Stromal cell of bone marrow (primary cell): Measurements from ENCODE around the gene TBC1D8.
"Not testable (repeated sequence)": the region's sequence is repeated elsewhere in the genome, so short reads cannot be mapped to it uniquely, and the experiment has no call there.

Experiments used
- DNase-seq: peaks from one replicate; pipeline ENCODE4 v3.0.0-alpha.2; 2012; ENCODE audit warnings: low read depth

Gene TBC1D8

DNA sequence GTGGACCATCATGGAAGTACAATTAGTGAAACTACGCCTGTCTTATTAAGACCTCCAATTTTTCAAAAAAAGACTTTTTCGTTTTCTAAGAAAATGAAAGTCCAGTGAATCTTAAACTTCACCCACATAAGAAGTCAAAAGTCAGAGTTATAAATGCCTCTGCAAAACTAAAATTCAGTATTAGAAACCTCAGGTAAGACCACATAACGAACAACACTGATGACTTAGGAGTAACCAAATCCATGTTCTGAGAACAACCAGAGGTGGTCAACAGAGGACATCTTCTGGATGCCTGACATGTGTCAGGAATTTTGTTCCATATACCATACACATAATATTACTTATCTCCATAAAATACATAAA lies 86.7 kb downstream of the TBC1D8 start:
- no peak for DNase-seq

DNA sequence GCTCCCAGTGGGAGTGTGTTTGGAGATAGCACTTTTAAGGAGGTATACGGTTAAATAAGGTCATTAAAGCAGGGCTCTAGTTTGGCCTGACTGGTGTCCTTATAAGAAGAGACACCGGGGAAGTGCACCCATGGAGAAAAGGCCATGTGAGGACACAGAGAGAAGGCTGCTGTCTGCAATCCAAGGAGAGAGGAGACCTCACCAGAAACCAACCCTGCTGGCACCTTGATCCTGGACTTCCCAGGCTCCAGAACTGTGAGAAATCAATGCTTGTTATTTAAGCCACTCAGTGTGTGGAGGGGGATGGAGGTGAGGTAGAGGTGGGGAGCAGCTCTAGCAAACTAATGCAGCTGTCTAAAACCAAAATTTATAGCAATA lies 87.1 kb downstream of the TBC1D8 start:
- no peak for DNase-seq

DNA sequence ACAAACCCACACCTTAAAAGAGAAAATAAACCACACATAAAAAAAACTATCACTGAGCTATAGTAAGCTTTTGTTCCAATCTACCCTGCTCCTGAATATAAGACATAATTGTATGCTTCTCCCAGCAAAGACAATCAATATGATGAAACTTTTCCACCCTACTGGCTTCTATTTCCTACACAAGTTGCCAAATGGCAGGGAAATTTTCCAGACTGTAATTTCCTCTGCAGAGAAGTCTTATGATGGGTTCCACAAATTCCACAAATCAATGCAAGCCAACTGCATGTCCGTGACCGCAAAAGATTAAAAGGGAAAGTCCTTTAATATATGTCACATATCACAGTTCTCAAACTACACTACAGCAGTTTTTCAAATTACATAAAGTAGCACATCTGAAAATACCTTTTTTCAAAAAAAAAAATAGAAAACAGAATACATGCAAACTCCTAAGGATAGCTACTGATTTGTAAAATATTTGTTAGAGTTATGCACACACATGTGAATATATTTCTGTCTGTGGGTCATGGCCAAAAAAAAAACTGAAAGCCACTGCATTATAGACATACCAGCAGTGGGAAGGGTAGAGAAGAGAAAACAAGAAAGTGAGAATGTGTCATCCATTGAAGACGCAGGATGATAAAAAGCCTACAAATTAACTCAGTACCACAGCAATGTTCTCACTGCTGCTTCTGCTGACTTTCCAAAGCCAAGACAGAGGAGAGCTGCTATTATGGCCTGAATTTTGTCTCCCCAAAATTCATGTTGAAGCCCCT lies 87.6 kb downstream of the TBC1D8 start:
- DNase-seq: peak; percentile 90

DNA sequence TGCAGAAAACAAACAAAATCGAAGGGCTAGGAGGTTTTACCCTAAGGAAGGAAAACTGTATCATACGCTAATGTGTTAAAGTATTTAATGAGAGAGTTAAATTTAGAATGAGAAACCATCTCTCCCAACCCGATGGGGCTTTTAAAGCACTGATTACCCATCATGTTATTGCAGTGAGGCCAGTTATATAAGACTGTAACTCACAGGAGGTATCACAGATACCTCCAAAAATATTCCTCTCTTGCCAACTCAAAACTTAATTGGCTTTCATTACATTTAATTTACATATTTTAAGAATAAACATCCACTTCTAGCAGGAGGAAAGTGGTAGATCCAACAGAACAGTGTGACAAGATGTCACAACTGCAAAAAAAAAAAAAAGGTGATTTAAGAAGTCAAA lies 92.8 kb downstream of the TBC1D8 start:
- no peak for DNase-seq

DNA sequence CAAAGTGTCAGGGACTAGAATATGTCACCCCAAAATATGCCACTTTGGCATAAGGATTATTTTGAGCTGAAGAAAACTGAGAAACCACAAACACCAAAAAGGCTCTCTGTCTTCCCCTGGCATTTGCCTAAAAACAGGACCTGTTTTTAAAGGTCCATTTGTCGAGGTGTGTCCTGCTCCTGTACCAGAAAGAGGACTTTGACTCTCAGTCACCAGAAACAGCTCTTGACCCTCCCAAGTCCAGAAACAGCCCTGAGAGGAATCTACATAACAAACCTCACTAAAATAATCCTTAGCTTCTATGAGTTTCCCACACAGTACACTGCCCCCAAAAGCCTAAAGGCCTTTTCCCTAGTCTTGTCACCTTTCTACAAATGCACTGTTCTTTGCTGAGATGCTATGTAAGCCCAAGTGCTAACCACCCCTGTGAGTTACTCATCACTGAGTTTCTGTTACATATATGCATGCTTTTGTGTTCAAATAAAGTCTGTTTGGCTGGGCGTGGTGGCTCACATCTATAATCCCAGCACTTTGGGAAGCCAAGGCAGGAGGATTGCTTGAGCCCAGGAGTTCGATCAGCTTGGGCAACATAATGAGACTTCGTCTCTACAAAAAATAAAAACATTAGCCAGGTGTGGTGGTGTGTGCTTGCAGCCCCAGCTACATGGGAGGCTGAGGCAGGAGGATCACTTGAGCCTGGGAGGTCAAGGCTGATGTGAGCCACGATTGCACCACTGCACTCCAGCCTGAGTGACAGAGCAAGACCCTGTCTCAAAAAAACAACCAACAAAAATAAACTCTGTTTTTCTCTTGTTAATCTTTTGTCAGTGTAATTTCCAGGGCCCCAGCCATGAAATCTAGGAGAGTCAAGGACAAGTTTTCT lies 93.9 kb downstream of the TBC1D8 start:
- DNase-seq: no peak

DNA sequence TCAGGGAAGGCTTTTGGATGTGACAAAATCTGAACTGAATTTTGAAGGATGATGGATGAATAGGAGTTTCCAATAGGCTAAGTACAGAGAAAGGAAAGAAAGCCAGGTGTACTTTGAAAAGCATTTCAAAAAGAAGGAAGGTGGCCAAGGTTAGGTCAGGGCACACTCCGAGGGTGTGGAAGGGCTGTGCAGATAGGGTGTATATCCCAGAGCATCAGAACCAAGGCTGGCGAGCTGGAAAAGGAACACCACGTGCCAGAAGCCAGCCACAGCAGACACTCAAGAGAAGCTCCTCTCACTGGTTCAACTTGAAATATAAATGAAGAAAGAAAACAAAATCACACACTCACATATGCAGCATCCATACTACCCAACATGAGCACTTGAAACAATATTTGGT lies 98.1 kb downstream of the TBC1D8 start:
- no peak for DNase-seq

DNA sequence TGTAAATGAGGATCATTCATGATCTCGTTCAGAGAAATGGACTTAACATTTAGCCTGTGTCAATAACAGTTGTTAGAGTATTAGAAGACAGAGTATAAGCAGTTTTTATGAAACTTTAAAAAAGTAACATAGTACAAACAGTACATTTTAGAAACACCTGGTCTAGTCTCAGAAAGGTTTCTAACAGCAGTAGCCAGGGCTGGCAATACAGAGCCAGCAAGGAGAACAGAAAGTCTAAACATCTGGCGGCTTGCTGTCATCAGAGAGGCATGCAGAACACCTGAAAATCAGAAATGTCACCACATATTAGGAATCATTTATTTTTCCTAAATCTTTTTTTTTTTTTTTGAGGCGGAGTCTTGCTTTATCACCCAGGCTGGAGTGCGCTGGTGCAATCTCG lies 99.0 kb downstream of the TBC1D8 start:
- no peak for DNase-seq

DNA sequence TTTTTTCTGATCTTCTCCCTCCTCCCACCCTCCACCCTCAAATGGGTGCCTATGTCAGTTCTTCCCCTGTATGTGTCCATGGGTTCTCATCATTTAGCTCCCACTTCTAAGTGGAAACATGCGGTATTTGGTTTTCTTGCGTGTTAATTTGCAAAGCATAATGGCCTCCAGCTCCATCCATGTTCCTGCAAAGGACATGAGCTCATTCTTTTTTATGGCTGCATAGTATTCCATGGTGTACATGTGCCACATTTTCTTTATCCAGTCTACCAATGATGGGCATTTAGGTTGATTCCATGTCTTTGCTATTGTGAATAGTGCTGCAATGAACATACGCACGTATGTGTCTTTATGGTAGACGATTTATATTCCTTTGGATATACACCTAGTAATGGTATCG lies 100.3 kb downstream of the TBC1D8 start:
- not testable (repeated sequence) for DNase-seq

DNA sequence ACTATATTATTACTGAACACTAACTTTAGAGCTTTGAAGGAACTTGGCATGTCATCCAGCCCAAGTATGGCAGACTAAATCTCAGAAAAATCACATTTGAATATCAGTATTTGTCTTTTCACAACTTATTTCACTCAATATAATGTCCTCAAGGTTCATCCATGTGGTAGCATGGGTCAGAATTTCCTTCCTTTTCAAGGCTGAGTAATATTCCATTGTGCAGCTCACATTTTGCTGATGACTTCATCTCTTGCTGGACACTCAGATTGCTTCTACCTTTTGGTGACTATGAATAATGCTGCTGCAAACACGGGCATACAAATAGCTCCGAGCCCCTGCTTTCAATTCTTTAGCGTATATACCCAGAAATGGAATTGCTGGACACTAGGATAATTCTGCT lies 102.4 kb downstream of the TBC1D8 start:
- DNase-seq: no peak

DNA sequence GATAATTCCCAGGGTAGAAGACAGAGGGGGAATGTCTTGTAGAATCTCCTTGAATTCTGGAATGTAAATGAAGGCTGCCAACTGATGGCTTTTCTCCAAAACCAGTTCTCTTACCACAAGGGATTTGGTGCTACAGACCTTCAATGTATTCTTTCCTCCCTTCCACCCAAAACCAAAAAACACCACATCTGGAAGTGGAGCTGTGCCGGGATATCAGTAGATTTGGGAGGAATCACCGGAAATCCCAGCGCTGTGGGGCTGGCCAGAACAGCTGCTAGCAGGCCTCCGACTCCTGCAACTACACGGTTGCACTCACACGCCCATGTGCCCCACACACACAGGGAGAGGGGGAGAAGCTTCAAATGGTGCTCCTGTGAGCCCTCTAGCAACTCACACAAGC lies 103.4 kb downstream of the TBC1D8 start:
- no peak for DNase-seq

DNA sequence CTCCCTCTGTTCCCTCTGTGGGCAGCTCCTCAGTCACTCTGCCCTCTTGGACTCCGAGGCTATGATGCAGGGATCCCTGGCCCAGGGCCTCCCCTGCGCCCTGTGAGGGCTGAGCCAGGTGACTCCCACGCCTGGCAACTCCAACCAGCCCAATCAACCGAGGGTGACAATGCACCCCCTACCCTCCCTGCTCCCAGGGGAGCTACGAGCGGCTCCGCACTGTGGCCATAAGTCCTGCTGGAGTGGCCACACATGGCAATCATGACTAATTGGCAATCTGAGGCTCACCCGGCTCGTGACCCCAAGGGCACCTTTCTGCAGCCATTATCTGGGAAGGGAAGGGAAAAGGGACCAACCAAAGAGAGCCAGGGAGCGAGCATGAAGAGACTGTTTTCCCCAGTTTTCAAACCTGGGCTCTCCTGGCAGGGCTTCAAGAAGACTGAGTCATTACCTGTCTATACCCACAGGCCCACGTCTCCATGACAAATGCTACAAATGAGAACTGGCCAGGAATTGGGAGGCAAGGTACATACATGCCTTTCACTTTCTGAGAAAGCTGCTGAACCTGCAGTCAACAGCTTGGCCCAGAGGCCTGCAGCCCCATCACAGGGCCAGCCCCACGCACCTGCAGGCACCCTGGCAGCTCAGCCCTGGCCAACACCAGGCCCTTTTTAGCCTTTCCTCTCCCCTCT lies 104.0 kb downstream of the TBC1D8 start:
- no peak for DNase-seq

DNA sequence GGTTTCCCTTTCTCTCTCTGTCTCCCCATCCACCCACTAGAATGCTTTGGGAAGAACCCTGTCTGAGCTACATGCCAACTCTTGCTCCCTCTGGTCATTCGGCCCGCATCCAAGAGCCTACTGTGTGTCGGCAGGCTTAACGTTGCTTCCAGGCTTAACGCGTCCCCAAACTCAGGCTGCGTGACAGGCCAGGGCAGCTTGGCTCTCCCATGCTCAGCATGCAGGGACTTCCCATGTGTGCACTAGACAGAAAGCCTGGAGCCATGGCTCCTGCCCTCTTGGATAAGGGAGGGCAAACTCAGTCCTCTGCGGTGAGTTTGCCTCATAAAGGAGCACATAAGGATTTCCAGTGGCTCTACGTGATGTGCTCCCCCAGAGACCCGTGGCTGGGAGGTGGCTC lies 105.9 kb downstream of the TBC1D8 start:
- DNase-seq: no peak

DNA sequence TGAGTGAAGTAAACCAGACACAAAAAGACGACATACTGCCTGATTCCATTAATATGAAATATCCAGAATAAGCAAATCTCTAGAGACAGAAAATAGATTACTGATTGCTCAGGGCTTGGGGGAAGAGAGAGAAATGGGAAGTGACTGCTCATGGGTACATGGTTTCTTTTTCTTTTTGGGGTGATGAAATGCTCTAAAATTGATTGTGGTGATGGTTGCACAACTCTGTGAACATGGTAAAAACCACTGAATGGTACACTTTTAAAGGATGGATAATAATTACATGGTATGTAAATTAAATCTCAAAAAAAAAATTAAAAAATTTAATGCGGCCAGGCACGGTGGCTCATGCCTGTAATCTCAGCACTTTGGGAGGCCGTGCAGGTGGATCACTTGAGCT lies 109.8 kb downstream of the TBC1D8 start:
- DNase-seq: peak; percentile 21

DNA sequence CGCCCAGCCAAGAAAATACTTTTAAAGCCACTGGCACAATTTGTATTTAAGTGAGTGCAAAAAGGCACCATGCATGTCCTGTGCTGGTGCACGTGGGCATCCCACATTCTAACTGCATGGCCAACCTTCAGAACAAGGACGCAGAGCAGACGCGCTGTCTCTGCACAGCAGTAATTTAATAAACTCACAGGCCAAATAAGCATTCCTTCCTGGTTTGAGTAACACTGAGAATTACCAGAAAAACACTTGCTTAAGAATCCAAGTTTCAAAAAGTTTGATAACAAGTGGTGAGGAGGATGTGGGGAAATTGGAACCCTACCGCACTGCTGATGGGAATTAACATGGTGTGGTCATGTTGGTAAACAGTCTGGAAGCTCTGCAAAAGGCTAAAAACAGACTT lies 110.4 kb downstream of the TBC1D8 start:
- no peak for DNase-seq

DNA sequence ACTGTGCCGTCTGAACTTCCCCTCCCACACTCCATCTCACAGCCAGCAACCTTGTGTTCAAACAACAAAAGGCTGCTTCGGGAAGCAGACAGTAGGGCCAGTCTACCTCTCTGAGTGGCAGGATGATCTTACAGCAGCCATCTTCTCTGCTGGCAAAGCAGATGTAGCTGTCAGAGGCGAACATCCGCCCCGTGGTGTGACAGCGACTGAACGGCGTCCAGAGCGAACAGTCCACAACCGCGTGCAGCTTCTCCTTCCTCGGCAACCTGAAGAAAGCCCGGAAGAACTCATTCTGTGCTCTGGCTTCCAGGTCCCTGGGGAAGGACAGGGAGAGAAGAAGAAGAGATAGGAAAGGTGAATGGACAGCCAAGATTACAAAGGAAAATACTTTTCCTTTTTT lies 111.1 kb downstream of the TBC1D8 start:
- DNase-seq: no peak

DNA sequence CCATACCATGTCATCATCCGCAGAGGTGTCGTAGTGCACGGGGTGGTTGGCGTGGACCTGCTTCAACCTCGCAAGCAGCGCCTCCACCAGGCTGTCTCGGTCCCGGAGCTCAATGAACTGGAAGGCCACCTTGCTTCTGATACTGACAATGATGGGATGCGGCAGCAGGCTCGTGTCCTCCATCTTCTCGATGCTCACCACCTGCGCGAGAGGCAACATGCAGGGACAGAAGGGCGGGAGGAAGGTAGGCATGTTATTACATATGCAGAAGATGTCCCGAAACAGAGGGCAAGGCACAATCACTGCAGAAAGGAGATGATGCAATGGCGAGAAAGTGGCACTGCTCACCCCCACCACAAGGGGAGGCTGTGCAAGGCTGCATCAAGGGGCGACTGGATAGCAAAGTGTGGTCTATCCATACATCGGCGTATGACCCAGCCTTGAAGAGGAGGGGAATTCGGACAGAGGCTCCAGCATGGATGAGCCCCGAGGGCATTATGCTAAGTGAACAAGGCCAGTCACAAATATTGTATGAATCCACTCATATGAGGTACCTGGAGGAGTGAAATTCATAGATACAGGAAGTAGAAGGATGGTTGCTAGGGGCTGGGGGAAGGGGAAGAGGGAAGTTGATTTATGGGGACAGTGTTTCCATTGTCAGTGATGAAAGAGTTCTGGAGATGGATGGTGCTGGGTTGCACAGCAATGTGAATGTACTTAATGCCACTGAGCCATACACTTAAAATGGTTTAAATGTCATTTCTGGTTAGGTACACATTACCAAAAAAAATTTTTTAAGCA lies 112.5 kb downstream of the TBC1D8 start:
- DNase-seq: no peak

DNA sequence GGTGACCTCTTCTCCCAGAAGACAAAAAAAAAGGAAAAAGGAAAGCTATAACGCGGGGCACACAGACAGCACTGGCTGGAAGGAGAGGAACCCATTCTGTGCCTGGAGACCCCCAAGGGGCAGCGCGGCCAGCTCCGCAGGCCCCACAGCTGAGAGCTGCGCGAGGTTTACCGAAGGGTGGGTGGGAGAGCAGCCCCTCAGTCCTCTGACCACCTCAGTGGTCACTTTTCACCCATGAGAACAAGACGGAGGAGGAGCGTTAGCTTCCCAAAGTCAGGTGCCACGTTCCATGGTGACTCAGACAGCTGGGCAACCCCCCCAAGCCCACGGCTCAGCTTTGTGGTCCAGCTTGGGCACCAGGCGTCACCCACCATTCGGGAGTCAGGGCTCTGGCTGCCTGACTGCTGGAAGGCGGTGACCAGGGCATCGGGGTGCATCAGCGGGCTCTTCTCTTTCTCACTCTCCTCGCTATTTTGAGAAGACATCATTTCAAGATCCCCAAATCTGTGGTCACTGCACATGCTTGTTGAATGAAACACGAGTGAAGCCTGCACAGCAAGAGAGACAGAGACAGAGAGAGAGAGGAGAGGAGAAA lies 113.9 kb downstream of the TBC1D8 start:
- DNase-seq: no peak

DNA sequence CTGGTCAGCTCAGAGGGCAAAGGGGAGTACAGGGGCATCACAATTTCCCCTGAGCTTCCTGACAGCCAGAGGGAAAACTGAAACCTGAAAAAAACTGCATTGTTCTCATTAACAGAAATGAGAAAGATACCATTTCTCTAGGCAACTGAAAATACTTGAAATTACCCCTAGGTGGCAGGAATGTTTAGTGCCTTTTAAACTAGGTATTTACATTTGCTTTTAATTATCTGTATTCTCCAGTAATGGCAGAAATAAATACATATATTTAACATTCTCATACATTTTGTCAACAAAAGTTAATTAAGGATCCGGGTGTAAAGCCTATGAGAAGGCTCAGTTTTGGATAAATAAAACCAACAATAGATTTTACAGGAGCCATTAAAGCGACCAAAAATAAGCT lies 114.6 kb downstream of the TBC1D8 start:
- DNase-seq: peak; percentile 23

DNA sequence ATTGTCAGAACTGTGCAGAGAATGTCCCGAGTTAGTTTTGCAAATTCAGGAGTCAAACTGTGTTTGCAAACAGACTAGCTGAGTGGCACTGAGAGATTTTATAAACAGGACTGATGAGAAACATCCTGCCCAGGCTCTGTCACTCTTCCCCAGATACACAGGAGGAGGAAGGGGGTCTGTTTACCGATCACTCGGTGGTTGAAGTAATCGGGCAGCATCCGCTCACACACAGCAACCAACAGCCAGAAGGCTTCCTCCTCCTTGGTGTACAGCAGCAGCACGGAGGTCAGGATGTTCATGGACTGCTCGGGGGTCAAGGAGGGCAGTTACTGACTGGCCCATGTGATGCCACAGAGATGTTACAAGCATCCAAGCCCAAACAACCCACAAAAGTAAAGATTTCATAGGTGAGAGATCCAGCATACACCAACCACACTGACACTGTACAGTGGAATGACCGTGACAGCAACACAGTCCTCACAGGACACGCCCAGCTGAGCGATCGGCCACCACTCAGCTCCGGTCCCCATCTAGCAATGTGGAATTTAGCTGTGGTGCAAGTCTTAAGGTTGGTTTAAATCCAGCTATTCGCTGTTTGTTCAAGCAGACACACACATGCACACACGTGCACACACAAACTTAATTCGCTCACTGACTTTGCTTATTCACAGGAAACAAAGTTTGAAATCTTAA lies 119.0 kb downstream of the TBC1D8 start:
- no peak for DNase-seq

DNA sequence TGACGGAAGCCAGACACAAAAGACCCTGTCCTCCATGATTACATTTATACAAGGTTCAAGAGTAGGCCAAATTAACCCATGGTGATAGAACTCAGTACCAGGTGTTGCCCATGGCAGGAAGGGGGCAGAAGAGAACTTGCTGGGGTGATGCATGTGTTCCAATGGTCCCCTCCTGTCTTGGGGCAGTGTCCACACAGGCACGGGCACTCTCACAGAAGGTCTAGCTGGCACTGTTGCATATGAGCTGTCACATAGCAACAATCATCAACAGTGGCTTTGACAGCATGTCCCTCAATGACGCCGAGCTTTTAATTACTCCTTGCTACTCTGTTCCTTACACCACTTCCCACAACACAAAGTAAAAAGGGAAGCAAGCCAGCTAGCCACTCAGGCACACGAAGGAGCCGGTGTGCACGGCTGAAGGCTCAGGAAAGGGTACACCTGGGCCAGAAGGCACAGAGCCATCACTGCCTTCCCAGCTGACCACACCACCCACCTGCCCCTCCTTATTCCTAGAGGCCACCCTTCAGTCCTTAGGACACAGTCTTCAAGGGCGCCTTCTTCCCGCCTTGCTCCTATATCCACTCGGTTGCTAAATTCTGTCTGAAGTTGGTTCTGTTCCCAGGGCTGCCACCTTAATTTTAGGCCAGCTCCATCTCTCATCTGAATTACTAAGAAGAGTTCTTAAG lies 120.2 kb downstream of the TBC1D8 start:
- DNase-seq: no peak

DNA sequence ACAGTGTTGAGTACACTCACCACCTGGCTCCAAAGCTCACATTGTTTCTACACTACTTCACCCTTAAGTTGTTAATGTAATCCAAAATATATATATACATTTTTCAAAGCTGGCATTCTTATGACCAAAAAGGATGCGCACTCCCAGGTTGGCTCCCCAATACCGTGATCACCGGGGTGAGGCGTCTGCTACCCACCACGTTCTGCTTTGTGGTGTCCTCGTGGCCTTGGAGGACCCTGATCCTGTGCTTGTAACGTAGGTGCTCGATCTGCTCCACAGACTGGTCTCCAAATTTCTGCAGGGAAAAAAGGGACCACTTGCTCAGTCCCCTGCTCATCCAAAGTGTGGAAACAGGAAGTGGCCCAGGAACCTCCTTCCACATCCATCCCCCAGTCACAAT lies 123.3 kb downstream of the TBC1D8 start:
- DNase-seq: no peak
